ENCODE data around the gene DNAJA4. TPM values are rescaled to one million over a fixed set of nuclear protein-coding genes. Genes with fewer than 3 reads are reported as not detected.

The DNAJA4 gene
- total RNA-seq = 78.0 TPM

DNA sequence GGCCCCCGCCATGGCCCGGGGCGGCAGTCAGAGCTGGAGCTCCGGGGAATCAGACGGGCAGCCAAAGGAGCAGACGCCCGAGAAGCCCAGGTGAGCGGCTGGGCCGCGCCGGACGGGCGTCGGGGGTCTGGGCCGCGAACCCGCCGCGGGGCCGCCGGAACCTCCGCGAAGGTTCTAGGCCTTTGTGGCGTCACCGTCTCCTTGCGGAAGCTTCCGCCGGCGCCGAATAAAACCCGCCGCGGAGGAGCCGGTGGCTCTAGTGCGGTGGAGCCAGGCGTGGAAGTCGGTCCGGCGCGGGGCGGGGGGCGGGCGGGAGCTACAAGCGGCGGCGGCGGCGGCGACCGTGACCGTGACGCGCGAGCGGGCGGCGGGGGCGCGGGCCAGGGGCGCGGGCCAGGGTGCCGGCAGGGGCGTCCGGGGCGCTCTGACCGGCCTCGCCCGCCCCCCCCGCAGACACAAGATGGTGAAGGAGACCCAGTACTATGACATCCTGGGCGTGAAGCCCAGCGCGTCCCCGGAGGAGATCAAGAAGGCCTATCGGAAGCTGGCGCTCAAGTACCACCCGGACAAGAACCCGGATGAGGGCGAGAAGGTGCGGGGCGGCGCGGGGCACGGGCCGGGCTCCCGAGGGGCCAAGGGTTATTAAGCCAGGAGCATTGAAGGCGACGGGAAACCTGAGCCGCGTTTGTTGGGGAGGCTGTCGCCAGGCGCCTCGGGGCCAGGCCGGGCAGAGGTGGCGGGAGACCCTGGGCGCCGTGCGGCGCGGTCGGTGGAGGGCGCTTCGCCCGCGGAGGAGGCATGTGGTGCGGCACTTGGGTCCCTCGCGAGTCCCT is at the start of gene DNAJA4:
TSS of gene DNAJA4 (plus strand) at position 259 of the 833 bp plus-strand sequence. CDS start at position 461, 202 bp downstream.
- peak; percentile 60 for DNase-seq (ENCODE audit: low spot score)

- peak; percentile 83 for DNase-seq (ENCODE audit: low spot score)
These were observed 47.9 kb upstream of the DNAJA4 start for GRCh38 chr15:78216276-78217104.

- DNase-seq (ENCODE audit: low spot score) = no peak
These were observed 43.6 kb upstream of the DNAJA4 start for GRCh38 chr15:78220713-78221112.

DNA sequence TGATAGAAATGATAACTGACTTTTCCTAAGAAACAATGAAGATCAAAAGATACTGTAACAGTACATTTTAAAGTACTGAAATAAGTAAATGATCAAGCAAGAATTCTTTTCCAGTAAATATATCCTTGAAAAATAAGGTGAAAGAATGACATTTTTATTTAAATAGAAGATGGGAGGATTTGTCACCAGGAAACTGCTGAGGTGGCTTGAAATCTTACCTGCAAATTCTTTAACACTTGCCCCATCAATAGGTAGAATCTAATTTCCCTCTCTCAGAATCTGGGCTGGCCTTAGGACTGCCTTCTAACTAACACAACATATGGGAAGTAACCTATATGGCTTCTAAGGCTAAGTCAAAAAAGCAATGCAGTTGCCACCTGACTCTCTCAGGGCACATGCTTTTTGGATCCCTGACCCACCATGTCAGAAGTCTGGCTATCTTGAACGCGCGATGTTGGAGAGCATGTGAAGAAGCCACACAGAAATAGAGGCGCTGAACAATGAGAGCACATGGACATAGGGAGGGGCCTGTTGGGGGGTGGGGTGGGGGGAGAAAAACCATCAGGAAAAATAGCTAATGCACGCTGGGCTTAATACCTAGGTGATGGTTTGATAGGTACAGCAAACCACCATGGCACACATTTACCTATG is 41.5 kb upstream of the DNAJA4 start:
- no peak for DNase-seq (ENCODE audit: low spot score)

GRCh38 chr15:78223396-78224022 is 40.9 kb upstream of the DNAJA4 start:
- no peak for DNase-seq (ENCODE audit: low spot score)

GRCh38 chr15:78224023-78224411 is 40.3 kb upstream of the DNAJA4 start:
- no peak for DNase-seq (ENCODE audit: low spot score)

GRCh38 chr15:78225783-78226541 is 38.4 kb upstream of the DNAJA4 start:
- DNase-seq (ENCODE audit: low spot score) = no peak

- DNase-seq (ENCODE audit: low spot score) = no peak
These were observed 35.9 kb upstream of the DNAJA4 start for GRCh38 chr15:78228356-78228996.

- no peak for DNase-seq (ENCODE audit: low spot score)
These were observed 34.6 kb upstream of the DNAJA4 start for GRCh38 chr15:78229431-78230406.

DNA sequence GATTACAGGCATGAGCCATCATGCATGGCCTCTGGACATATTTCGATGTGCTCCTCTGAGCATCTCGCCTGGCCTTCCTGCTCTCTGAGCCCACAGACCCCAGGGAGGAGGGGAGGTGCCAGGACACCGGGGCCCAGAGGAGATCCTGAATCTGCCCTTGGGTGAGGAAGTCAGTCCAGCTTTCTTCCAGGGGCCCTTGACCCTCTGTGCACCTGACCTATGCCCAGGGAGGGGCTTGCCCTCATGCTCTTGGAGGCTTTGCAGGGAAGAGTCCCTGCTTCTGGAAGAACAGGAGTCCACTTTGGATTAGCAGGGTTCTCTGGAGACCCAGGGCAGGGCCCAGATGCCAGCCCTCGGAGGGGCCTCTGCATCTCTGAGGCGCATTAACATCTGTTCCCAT is 31.4 kb upstream of the DNAJA4 start:
- DNase-seq (ENCODE audit: low spot score) = no peak

GRCh38 chr15:78233496-78233895 is 30.9 kb upstream of the DNAJA4 start:
- DNase-seq (ENCODE audit: low spot score) = no peak

DNA sequence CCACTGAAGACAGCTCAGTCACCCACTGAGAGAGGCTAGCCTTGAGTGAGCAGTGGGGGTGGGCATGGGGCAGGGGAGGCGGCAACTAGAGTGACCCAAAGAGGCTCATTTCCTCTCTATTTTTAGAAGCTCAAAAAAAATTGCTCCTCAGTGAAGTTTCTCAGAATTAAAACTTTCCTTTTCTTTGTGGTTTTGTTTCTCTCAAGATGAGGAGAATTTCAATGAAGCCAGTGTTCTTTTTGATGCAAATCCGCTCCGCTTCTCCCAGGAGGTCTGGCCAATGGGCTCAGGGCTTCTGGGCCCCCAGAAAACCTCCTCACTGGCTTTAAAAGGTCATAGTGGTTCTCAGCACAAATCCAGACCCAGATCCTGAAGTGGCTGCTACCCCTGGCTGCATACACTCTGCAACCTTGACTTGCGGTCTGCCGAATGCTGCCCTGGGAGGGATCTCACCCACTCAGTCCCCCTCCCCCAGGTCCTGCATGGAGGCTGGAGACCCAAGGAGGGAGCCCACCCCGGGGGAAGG is 29.8 kb upstream of the DNAJA4 start, which contains the start of gene ACSBG1:
TSS of gene ACSBG1 (minus strand) at position 51 of the 526 bp plus-strand sequence. CDS start 64 bp downstream, outside the sequence.
- DNase-seq (ENCODE audit: low spot score) = no peak

GRCh38 chr15:78236491-78236890 is 27.9 kb upstream of the DNAJA4 start:
- no peak for DNase-seq (ENCODE audit: low spot score)

DNA sequence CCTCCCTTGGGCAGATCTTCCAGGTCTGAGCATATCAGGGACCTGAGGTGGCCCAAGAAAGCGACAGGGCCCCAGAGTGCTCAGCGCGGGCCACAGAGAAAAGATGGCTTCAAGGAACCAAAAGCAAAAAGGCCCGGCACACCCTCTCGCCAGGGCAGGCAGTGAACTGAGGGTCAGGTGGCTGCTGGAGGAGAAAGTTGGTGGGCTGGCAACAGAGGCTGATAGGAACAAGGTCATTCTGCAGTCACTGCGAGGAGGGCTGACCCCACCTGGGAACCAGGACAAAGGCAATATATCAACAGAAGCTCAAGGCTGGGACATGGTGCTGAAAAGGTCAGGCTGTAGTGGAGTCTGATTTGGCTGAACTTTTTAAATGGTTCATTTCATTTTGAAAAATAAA is 27.2 kb upstream of the DNAJA4 start:
- no peak for DNase-seq (ENCODE audit: low spot score)

DNA sequence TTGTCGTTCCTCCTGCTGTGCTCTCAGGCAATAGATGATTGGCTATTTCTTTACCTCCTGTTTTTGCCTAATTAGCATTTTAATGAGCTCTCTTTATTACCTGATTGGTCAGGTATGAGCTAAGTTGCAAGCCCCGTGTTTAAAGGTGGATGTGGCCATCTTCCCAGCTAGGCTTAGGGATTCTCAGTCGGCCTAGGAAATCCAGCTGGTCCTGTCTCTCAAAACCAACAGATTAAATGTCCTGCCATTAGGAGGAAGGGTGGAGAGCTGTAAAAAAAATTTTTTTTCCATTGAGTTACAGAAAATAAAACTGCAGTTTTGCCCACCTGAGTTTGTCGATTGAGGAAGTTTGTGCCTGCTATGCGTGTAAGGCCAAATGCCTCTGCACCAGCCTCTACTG is 24.6 kb upstream of the DNAJA4 start:
- DNase-seq (ENCODE audit: low spot score) = no peak

DNA sequence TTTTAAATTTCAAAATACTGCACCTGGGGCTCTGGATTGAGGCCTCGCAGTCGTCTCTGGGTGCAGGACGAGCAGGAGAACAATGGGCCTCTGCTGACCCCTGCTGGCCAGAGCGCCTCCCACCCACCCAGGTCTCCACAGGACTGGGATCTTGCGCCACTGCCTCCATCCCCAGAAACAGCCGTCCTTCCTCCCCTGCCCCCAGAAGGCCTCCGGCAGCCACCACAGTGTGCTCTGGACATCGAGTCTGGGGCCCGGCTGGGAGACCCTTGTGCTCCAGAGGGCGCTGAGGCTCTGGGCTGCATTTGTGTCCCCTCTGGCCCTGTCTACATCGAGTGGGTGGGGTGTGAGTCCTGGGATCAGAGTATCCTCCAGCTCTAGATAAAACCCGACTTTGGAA is 23.3 kb upstream of the DNAJA4 start:
- peak; percentile 91 for DNase-seq (ENCODE audit: low spot score)

DNA sequence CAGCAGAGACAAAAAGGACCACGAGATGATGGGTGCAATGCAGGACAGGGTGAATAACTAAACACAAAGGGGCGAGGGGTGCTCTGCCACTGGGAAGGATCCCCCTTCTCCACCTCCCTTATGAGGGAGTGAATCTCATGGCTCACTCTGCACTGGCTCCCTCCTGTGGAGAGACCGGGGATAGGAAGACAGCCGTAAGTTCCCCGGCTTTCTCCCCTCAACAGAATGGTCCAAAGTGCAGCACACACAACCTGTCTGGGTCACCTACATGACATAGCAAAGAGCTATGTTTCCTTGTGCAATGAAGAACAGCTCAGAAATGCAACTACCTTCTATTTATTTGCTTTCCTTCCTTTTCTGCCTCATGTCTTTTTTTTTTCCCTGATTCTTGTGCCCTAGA is 22.2 kb upstream of the DNAJA4 start:
- no peak for DNase-seq (ENCODE audit: low spot score)

- no peak for DNase-seq (ENCODE audit: low spot score)
These were observed 21.3 kb upstream of the DNAJA4 start for GRCh38 chr15:78243058-78243457.

- peak; percentile 67 for DNase-seq (ENCODE audit: low spot score)
These were observed 20.8 kb upstream of the DNAJA4 start for GRCh38 chr15:78243491-78243941.
